HG03354 (cell line): Measurements from ENCODE around the gene PLA2G4E.

ENCODE experiments used
- ATAC-seq: cut with Tn5 transposase; IDR thresholded peaks from one replicate; pipeline ENCODE4 v1.9.1; 2021; ENCODE audit warnings: mild to moderate bottlenecking; ENCODE audit not compliant: unreplicated experiment, poor library complexity, severe bottlenecking

Gene PLA2G4E

GRCh38 chr15:42027521-42027920, 6.7 kb upstream of the PLA2G4E start:
- ATAC-seq: no peak

- no peak for ATAC-seq
Measured at GRCh38 chr15:42024303-42024702, 3.5 kb upstream of the PLA2G4E start.

- ATAC-seq: no peak
Measured at GRCh38 chr15:42021593-42021992, 751 bp upstream of the PLA2G4E start.

GRCh38 chr15:42018306-42019224, 2.3 kb downstream of the PLA2G4E start:
- ATAC-seq: no peak

GRCh38 chr15:42016971-42017370, 3.9 kb downstream of the PLA2G4E start:
- no peak for ATAC-seq

GRCh38 chr15:42014406-42014805, 6.4 kb downstream of the PLA2G4E start:
- ATAC-seq: no peak

- ATAC-seq: no peak
Measured at GRCh38 chr15:42012928-42013482, 7.8 kb downstream of the PLA2G4E start.

- no peak for ATAC-seq
Measured at GRCh38 chr15:42012241-42012640, 8.6 kb downstream of the PLA2G4E start.

GRCh38 chr15:42011074-42011473, 9.8 kb downstream of the PLA2G4E start:
- no peak for ATAC-seq

- ATAC-seq: peak; percentile 82
Measured at GRCh38 chr15:42010434-42010833, 10.4 kb downstream of the PLA2G4E start.

- no peak for ATAC-seq
Measured at GRCh38 chr15:42009474-42009873, 11.4 kb downstream of the PLA2G4E start.

GRCh38 chr15:42009022-42009421, 11.8 kb downstream of the PLA2G4E start:
- no peak for ATAC-seq

GRCh38 chr15:42007386-42007785, 13.5 kb downstream of the PLA2G4E start:
- no peak for ATAC-seq

- no peak for ATAC-seq
Measured at GRCh38 chr15:42002333-42002732, 18.5 kb downstream of the PLA2G4E start.

GRCh38 chr15:42001236-42001635, 19.6 kb downstream of the PLA2G4E start:
- no peak for ATAC-seq

- no peak for ATAC-seq
Measured at GRCh38 chr15:41999290-42000285, 21.3 kb downstream of the PLA2G4E start.

GRCh38 chr15:41997845-41998244, 23.0 kb downstream of the PLA2G4E start:
- no peak for ATAC-seq

- ATAC-seq: no peak
Measured at GRCh38 chr15:41996921-41997592, 23.8 kb downstream of the PLA2G4E start.

GRCh38 chr15:41996376-41996775, 24.5 kb downstream of the PLA2G4E start:
- no peak for ATAC-seq

- no peak for ATAC-seq
Measured at GRCh38 chr15:41995476-41995855, 25.4 kb downstream of the PLA2G4E start.
